ENCODE results near the gene SERP2.

SERP2 gene

GRCh38 chr13:44388427-44389059 is 14.9 kb downstream of the SERP2 start:
- Mint-ChIP-seq H3K9me3 (no peaks in the 10 kb centered on the region), H3K4me1 (ENCODE audit: low read depth) (no peaks in the 10 kb centered on the region), H3K27ac (no peak overlapping the region), H3K27me3 (peaks cover 4% of the 10 kb centered on the region), H3K36me3 (ENCODE audit: low read depth) (no peaks in the 10 kb centered on the region), H3K4me3 (no peak overlapping the region)
- DNase-seq = no peak

- Mint-ChIP-seq H3K27ac (no peak overlapping the region), H3K9me3 (no peaks in the 10 kb centered on the region), H3K36me3 (ENCODE audit: low read depth) (no peaks in the 10 kb centered on the region), H3K4me3 (no peak overlapping the region), H3K4me1 (ENCODE audit: low read depth) (no peaks in the 10 kb centered on the region), H3K27me3 (peaks cover 4% of the 10 kb centered on the region)
- DNase-seq = no peak
Observed at GRCh38 chr13:44389060-44389666, 15.5 kb downstream of the SERP2 start.

GRCh38 chr13:44389876-44390275 is 16.3 kb downstream of the SERP2 start:
- Mint-ChIP-seq H3K4me3 (no peak overlapping the region), H3K4me1 (ENCODE audit: low read depth) (no peaks in the 10 kb centered on the region), H3K27ac (no peak overlapping the region), H3K9me3 (no peaks in the 10 kb centered on the region), H3K36me3 (ENCODE audit: low read depth) (no peaks in the 10 kb centered on the region), H3K27me3 (peaks cover 4% of the 10 kb centered on the region)
- DNase-seq = no peak

GRCh38 chr13:44393391-44393790 is 19.8 kb downstream of the SERP2 start:
- H3K36me3 Mint-ChIP-seq (ENCODE audit: low read depth) = no peaks in the 10 kb centered on the region
- no peak overlapping the region for H3K27ac Mint-ChIP-seq
- no peaks in the 10 kb centered on the region for H3K4me1 Mint-ChIP-seq (ENCODE audit: low read depth)
- DNase-seq = no peak
- no peaks in the 10 kb centered on the region for H3K9me3 Mint-ChIP-seq
- H3K4me3 Mint-ChIP-seq = no peak overlapping the region
- H3K27me3 Mint-ChIP-seq = peaks cover 4% of the 10 kb centered on the region

- Mint-ChIP-seq H3K4me3 (no peak overlapping the region), H3K27me3 (peaks cover 4% of the 10 kb centered on the region), H3K36me3 (ENCODE audit: low read depth) (no peaks in the 10 kb centered on the region), H3K4me1 (ENCODE audit: low read depth) (no peaks in the 10 kb centered on the region), H3K27ac (no peak overlapping the region), H3K9me3 (no peaks in the 10 kb centered on the region)
- DNase-seq = no peak
Observed at GRCh38 chr13:44394658-44395057, 21.0 kb downstream of the SERP2 start.

GRCh38 chr13:44395976-44396694 is 22.5 kb downstream of the SERP2 start:
- H3K27me3 Mint-ChIP-seq = peaks cover 4% of the 10 kb centered on the region
- DNase-seq = no peak
- no peaks in the 10 kb centered on the region for H3K9me3 Mint-ChIP-seq
- H3K36me3 Mint-ChIP-seq (ENCODE audit: low read depth) = no peaks in the 10 kb centered on the region
- no peaks in the 10 kb centered on the region for H3K4me1 Mint-ChIP-seq (ENCODE audit: low read depth)
- H3K4me3 Mint-ChIP-seq = no peak overlapping the region
- H3K27ac Mint-ChIP-seq = no peak overlapping the region

- H3K27me3 Mint-ChIP-seq = peaks cover 4% of the 10 kb centered on the region
- H3K9me3 Mint-ChIP-seq = no peaks in the 10 kb centered on the region
- no peaks in the 10 kb centered on the region for H3K4me1 Mint-ChIP-seq (ENCODE audit: low read depth)
- no peaks in the 10 kb centered on the region for H3K36me3 Mint-ChIP-seq (ENCODE audit: low read depth)
- H3K4me3 Mint-ChIP-seq = no peak overlapping the region
- DNase-seq = no peak
- no peak overlapping the region for H3K27ac Mint-ChIP-seq
Observed at GRCh38 chr13:44396701-44397580, 23.3 kb downstream of the SERP2 start.

GRCh38 chr13:44397766-44398223 is 24.2 kb downstream of the SERP2 start:
- Mint-ChIP-seq H3K27ac (no peak overlapping the region), H3K36me3 (ENCODE audit: low read depth) (no peaks in the 10 kb centered on the region), H3K4me1 (ENCODE audit: low read depth) (no peaks in the 10 kb centered on the region), H3K9me3 (no peaks in the 10 kb centered on the region), H3K4me3 (no peak overlapping the region), H3K27me3 (no peaks in the 10 kb centered on the region)
- no peak for DNase-seq

- Mint-ChIP-seq H3K4me1 (ENCODE audit: low read depth) (no peaks in the 10 kb centered on the region), H3K9me3 (no peaks in the 10 kb centered on the region), H3K4me3 (no peak overlapping the region), H3K27ac (no peak overlapping the region), H3K27me3 (peaks cover 2% of the 10 kb centered on the region), H3K36me3 (ENCODE audit: low read depth) (no peaks in the 10 kb centered on the region)
- DNase-seq = no peak
Observed at GRCh38 chr13:44398606-44399005, 25.0 kb downstream of the SERP2 start.

GRCh38 chr13:44399074-44399473 is 25.4 kb downstream of the SERP2 start:
- Mint-ChIP-seq H3K27me3 (peaks cover 2% of the 10 kb centered on the region), H3K36me3 (ENCODE audit: low read depth) (no peaks in the 10 kb centered on the region), H3K4me1 (ENCODE audit: low read depth) (no peaks in the 10 kb centered on the region), H3K4me3 (no peak overlapping the region), H3K27ac (no peak overlapping the region), H3K9me3 (no peaks in the 10 kb centered on the region)
- no peak for DNase-seq

GRCh38 chr13:44400736-44401135 is 27.1 kb downstream of the SERP2 start:
- Mint-ChIP-seq H3K4me1 (ENCODE audit: low read depth) (no peaks in the 10 kb centered on the region), H3K27me3 (peaks cover 2% of the 10 kb centered on the region), H3K4me3 (no peak overlapping the region), H3K9me3 (no peaks in the 10 kb centered on the region), H3K36me3 (ENCODE audit: low read depth) (no peaks in the 10 kb centered on the region), H3K27ac (no peak overlapping the region)
- no peak for DNase-seq

GRCh38 chr13:44401577-44401976 is 28.0 kb downstream of the SERP2 start:
- no peaks in the 10 kb centered on the region for H3K4me1 Mint-ChIP-seq (ENCODE audit: low read depth)
- H3K4me3 Mint-ChIP-seq = no peak overlapping the region
- DNase-seq = no peak
- peaks cover 2% of the 10 kb centered on the region for H3K27me3 Mint-ChIP-seq
- no peaks in the 10 kb centered on the region for H3K36me3 Mint-ChIP-seq (ENCODE audit: low read depth)
- H3K9me3 Mint-ChIP-seq = no peaks in the 10 kb centered on the region
- H3K27ac Mint-ChIP-seq = no peak overlapping the region

- no peaks in the 10 kb centered on the region for H3K36me3 Mint-ChIP-seq (ENCODE audit: low read depth)
Observed at GRCh38 chr13:44402899-44403445, 29.3 kb downstream of the SERP2 start.

GRCh38 chr13:44403461-44404056 is 29.9 kb downstream of the SERP2 start:
- Mint-ChIP-seq H3K27ac (no peak overlapping the region), H3K9me3 (no peaks in the 10 kb centered on the region), H3K36me3 (ENCODE audit: low read depth) (no peaks in the 10 kb centered on the region), H3K27me3 (peaks cover 2% of the 10 kb centered on the region), H3K4me1 (ENCODE audit: low read depth) (no peaks in the 10 kb centered on the region), H3K4me3 (no peak overlapping the region)
- no peak for DNase-seq

More at GRCh38 chr13:44402899-44403445, 29.3 kb downstream of the SERP2 start:
- no peaks in the 10 kb centered on the region for H3K4me1 Mint-ChIP-seq (ENCODE audit: low read depth)
- H3K27ac Mint-ChIP-seq = no peak overlapping the region
- no peak for DNase-seq
- H3K4me3 Mint-ChIP-seq = no peak overlapping the region
- no peaks in the 10 kb centered on the region for H3K9me3 Mint-ChIP-seq
- H3K27me3 Mint-ChIP-seq = peaks cover 2% of the 10 kb centered on the region

Measured in activated T-cell treated with anti-CD3 and anti-CD28 coated beads, Interleukin-2, amount 50 U/mL, for 24 hours (primary cell).